K562 (cell line): ENCODE results near the gene NEU1. TPM values are rescaled to one million over a fixed set of nuclear protein-coding genes. Genes with fewer than 3 reads are reported as not detected.
A peak's percentile ranks its signal among the peaks of the same experiment; 100 is the strongest.

Experiments
- AFF1 ChIP-seq, 2 experiments: fragments of 450-650 bp; IDR thresholded peaks; 2 replicates each; pipeline ENCODE4 v1.6.1; 2018; ENCODE audit warnings: mild to moderate bottlenecking in 2 of 2, low read depth in 1 of 2; ENCODE audit not compliant: partially characterized antibody in 2 of 2
- ARID2 ChIP-seq: fragments of 450-650 bp; IDR thresholded peaks from 2 replicates; pipeline ENCODE4 v1.6.1; 2017; ENCODE audit warnings: antibody characterized with exemption, mild to moderate bottlenecking
- BRF1 ChIP-seq: IDR thresholded peaks from 3 replicates; pipeline ENCODE4 v1.6.1; 2011; ENCODE audit warnings: borderline replicate concordance, mild to moderate bottlenecking; ENCODE audit not compliant: insufficient read length; ENCODE audit errors: extremely low read depth
- CTCFL ChIP-seq: IDR thresholded peaks from 2 replicates; pipeline ENCODE4 v1.6.1; 2011; ENCODE audit warnings: borderline replicate concordance, low read depth, mild to moderate bottlenecking, moderate library complexity, low read length; ENCODE audit not compliant: insufficient read depth, poor library complexity, severe bottlenecking
- DLX4 ChIP-seq: fragments of 250-450 bp; sonication (Bioruptor Pico); IDR thresholded peaks from 2 replicates; pipeline ENCODE4 v1.6.1; 2021; ENCODE audit warnings: mild to moderate bottlenecking
- E2F3 ChIP-seq: fragments of 250-450 bp; sonication (Bioruptor Pico); IDR thresholded peaks from 2 replicates; pipeline ENCODE4 v1.4.0; 2020; ENCODE audit warnings: mild to moderate bottlenecking
- ELF4 ChIP-seq: fragments of 450-650 bp; formaldehyde crosslinking; IDR thresholded peaks from 2 replicates; pipeline ENCODE4 v1.4.0; 2022; ENCODE audit warnings: missing genetic modification characterization
- MIER1 ChIP-seq: fragments of 450-650 bp; IDR thresholded peaks from 2 replicates; pipeline ENCODE4 v1.6.1; 2016; ENCODE audit warnings: antibody characterized with exemption, mild to moderate bottlenecking, low read depth
- MNT ChIP-seq, 2 experiments: fragments of 450-650 bp; conservative IDR thresholded peaks; 2 replicates each; pipeline ENCODE4 v1.6.1; 2017; ENCODE audit warnings: mild to moderate bottlenecking in 2 of 2, moderate library complexity in 2 of 2
- MYBL2 ChIP-seq, 2 experiments: fragments of 450-650 bp in 1 of 2; sonication (generic) in 1 of 2; formaldehyde crosslinking in 1 of 2; IDR thresholded peaks; 2 replicates each; pipeline versions ENCODE4 v1.6.1 to v1.8.1; 2017 to 2022; ENCODE audit warnings: borderline replicate concordance in 1 of 2, inconsistent platforms in 1 of 2, low read depth in 1 of 2, mild to moderate bottlenecking in 1 of 2, missing genetic modification reagents in 1 of 2, moderate library complexity in 1 of 2
- RBM25 ChIP-seq: fragments of 200-400 bp; formaldehyde crosslinking; IDR thresholded peaks from 2 replicates; pipeline ENCODE4 v1.6.1; 2018; ENCODE audit warnings: low read length, low read depth, moderate library complexity; ENCODE audit not compliant: severe bottlenecking
- RBM39 ChIP-seq: fragments of 200-400 bp; formaldehyde crosslinking; optimal IDR thresholded peaks from 2 replicates; pipeline ENCODE3; 2018; ENCODE audit warnings: low read depth, low read length
- TEAD2 ChIP-seq: fragments of 450-650 bp; IDR thresholded peaks from 2 replicates; pipeline ENCODE4 v1.6.1; 2016; ENCODE audit warnings: missing genetic modification characterization, control low read depth, missing compliant biosample characterization
- TFAM ChIP-seq: fragments of 250-450 bp; sonication (Bioruptor Pico); conservative IDR thresholded peaks from 2 replicates; pipeline ENCODE4 v1.5.0; 2021; ENCODE audit warnings: mild to moderate bottlenecking, moderate library complexity
- TRIM24 ChIP-seq, 2 experiments: fragments of 450-650 bp; IDR thresholded peaks; 2 replicates each; pipeline ENCODE4 v1.6.1; 2016
- TRIM25 ChIP-seq: fragments of 450-650 bp; IDR thresholded peaks from 2 replicates; pipeline ENCODE4 v1.7.0; 2016; ENCODE audit warnings: borderline replicate concordance
- ZNF217 ChIP-seq: sonication (generic); formaldehyde crosslinking; IDR thresholded peaks from 2 replicates; pipeline ENCODE4 v1.8.0; 2022; ENCODE audit warnings: mild to moderate bottlenecking, missing genetic modification reagents
- polyA plus RNA-seq, 8 experiments: library from polyadenylated mRNA; depleted of rRNA in 4 of 8; stranded (reverse) in 5 of 8; unstranded in 3 of 8; fragments of >200 nt; fragmentation: Nextera tagmentation in 2 of 8; fragmentation: Illumina TruSeq in 1 of 8; extraction: Ambion mirVana in 2 of 8; extraction: Trizol in 1 of 8; gene quantifications; 2 replicates each; pipeline versions ENCODE4 v1.2.1 to v1.2.3, GENCODE V29; 2011 to 2014; ENCODE audit warnings: inconsistent platforms in 1 of 8, missing spikeins in 1 of 8
- total RNA-seq, 7 experiments: library from RNA; depleted of rRNA in 6 of 7; stranded (reverse); fragments of >200 nt in 6 of 7; fragmentation: Illumina TruSeq in 2 of 7; extraction: Trizol in 2 of 7; gene quantifications; 2 replicates each; pipeline versions ENCODE4 v1.2.1 to v1.2.3, GENCODE V29; 2011 to 2021; ENCODE audit warnings: low replicate concordance in 1 of 7

Gene NEU1
- total and polyA plus RNA-seq, 9 of the 15 experiments (the other 6 are each of a cell fraction or from before 2014, with no cell fraction given) = 14.8 to 67.8 (median 51.0) TPM

GRCh38 chr6:31829633-31830283, 32.9 kb downstream of the NEU1 start (continued):
- TF ChIP-seq ELF4 (CRISPR knock-in tag) (peak; percentile 71), CTCFL (no peak), DLX4 (CRISPR knock-in tag) (no peak), TFAM (CRISPR knock-in tag) (no peak), BRF1 (no peak), ZNF217 (CRISPR knock-in tag) (no peak), MIER1 (no peak), AFF1 (IDR thresholded peaks at IDR 0.05; ENCODE audit: low read depth in 1 of 2, partially characterized antibody in 2 of 2) (peak in 1 of 2 experiments; percentile 56), MYBL2 (IDR thresholded peaks at IDR 0.05; ENCODE audit: low read depth) (no peak), MYBL2 (CRISPR knock-in tag; IDR thresholded peaks at IDR 0.05; ENCODE audit: borderline replicate concordance) (no peak), RBM39 (no peak), TRIM25 (no peak), E2F3 (CRISPR knock-in tag) (no peak), RBM25 (no peak), ARID2 (no peak), MNT (conservative IDR thresholded peaks at IDR 0.05) (no peak), TEAD2 (tag) (no peak), TRIM24 (IDR thresholded peaks at IDR 0.05) (no peak)
